Measurements from ENCODE around the gene DSCAM. TPM values are rescaled to one million over a fixed set of nuclear protein-coding genes. Genes with fewer than 3 reads are reported as not detected.

DSCAM gene
- total and polyA plus RNA-seq, 2 experiments from 2014 or later: 0.07 TPM; not detected in 1

- Mint-ChIP-seq H3K4me1 (no peaks in the 10 kb centered on the region), H3K36me3 (ENCODE audit: low read depth) (peaks cover 13% of the 10 kb centered on the region), H3K27me3 (ENCODE audit: insufficient read depth, low read depth, poor library complexity) (peaks cover 3% of the 10 kb centered on the region), H3K9me3 (peaks cover 81% of the 10 kb centered on the region), H3K27ac (no peak overlapping the region), H3K4me3 (no peak overlapping the region)
- Histone ChIP-seq H3F3A (replicated peaks; ENCODE audit: low read depth) (no peaks in the 10 kb centered on the region), H3K36me3 (ENCODE audit: insufficient read depth) (no peaks in the 10 kb centered on the region), H3K4me3 (no peak overlapping the region), H3K9me2 (ENCODE audit: insufficient read depth) (no peaks in the 10 kb centered on the region), H2AFZ (no peak overlapping the region), H3K27ac (ENCODE audit: low read depth) (no peak overlapping the region), H3K27me3 (ENCODE audit: insufficient read depth) (no peaks in the 10 kb centered on the region), H3K79me2 (replicated peaks; ENCODE audit: insufficient read depth) (no peaks in the 10 kb centered on the region), H3K4me2 (no peak overlapping the region), H3K4me1 (ENCODE audit: insufficient read depth) (no peaks in the 10 kb centered on the region), H4K20me1 (replicated peaks; ENCODE audit: insufficient read depth) (no peaks in the 10 kb centered on the region)
- ATAC-seq: no peak
- peak; percentile 32 for DNase-seq (ENCODE audit: low spot score)
- no peak for TF ChIP-seq ZNF114 (CRISPR knock-in tag; IDR thresholded peaks at IDR 0.05)
- TF ChIP-seq CTCF (conservative IDR thresholded peaks at IDR 0.05; ENCODE audit: low read depth in 2 of 2): peak in 1 of 2 experiments; percentile 62; a peak in 3 of 4 replicates
Measured at GRCh38 chr21:40466893-40467483, 380.0 kb downstream of the DSCAM start.

GRCh38 chr21:40465382-40465781, 381.6 kb downstream of the DSCAM start:
- Histone ChIP-seq H3K4me2 (no peak overlapping the region), H2AFZ (no peak overlapping the region), H3K4me1 (ENCODE audit: insufficient read depth) (no peaks in the 10 kb centered on the region), H4K20me1 (replicated peaks; ENCODE audit: insufficient read depth) (no peaks in the 10 kb centered on the region), H3K27me3 (ENCODE audit: insufficient read depth) (no peaks in the 10 kb centered on the region), H3K27ac (ENCODE audit: low read depth) (no peak overlapping the region), H3F3A (replicated peaks; ENCODE audit: low read depth) (no peaks in the 10 kb centered on the region), H3K4me3 (no peak overlapping the region), H3K9me2 (ENCODE audit: insufficient read depth) (no peaks in the 10 kb centered on the region), H3K79me2 (replicated peaks; ENCODE audit: insufficient read depth) (no peaks in the 10 kb centered on the region), H3K36me3 (ENCODE audit: insufficient read depth) (no peaks in the 10 kb centered on the region)
- Mint-ChIP-seq H3K9me3 (peaks cover 83% of the 10 kb centered on the region), H3K36me3 (ENCODE audit: low read depth) (peaks cover 13% of the 10 kb centered on the region), H3K27ac (no peak overlapping the region), H3K27me3 (ENCODE audit: insufficient read depth, low read depth, poor library complexity) (peaks cover 3% of the 10 kb centered on the region), H3K4me3 (no peak overlapping the region), H3K4me1 (no peaks in the 10 kb centered on the region)
- no peak for DNase-seq (ENCODE audit: low spot score)
- ATAC-seq: no peak
- no peak for TF ChIP-seq REST (IDR thresholded peaks at IDR 0.05; ENCODE audit: unreplicated experiment)
- TF ChIP-seq ETS1 (IDR thresholded peaks at IDR 0.05): no peak
- TF ChIP-seq EZH2phosphoT487 (IDR thresholded peaks at IDR 0.05; ENCODE audit: unreplicated experiment): no peak
- no peak for TF ChIP-seq POLR2AphosphoS5 (IDR thresholded peaks at IDR 0.05; ENCODE audit: low read depth)
- TF ChIP-seq ZNF331 (CRISPR knock-in tag; IDR thresholded peaks at IDR 0.05; ENCODE audit: low read depth): no peak
- TF ChIP-seq ZNF114 (CRISPR knock-in tag; IDR thresholded peaks at IDR 0.05): no peak
- TF ChIP-seq ZNF462 (CRISPR knock-in tag; IDR thresholded peaks at IDR 0.05): no peak
- no peak for TF ChIP-seq CREB1 (CRISPR knock-in tag; IDR thresholded peaks at IDR 0.05; ENCODE audit: low read depth)

Data from GM23338 (cell line).